ENCODE measurements around the gene EPHA3. TPM values are rescaled to one million over a fixed set of nuclear protein-coding genes. Genes with fewer than 3 reads are reported as not detected.

Gene EPHA3
- total and polyA plus RNA-seq, 9 of the 15 experiments (the other 6 are each of a cell fraction or from before 2014, with no cell fraction given) = not detected

DNA sequence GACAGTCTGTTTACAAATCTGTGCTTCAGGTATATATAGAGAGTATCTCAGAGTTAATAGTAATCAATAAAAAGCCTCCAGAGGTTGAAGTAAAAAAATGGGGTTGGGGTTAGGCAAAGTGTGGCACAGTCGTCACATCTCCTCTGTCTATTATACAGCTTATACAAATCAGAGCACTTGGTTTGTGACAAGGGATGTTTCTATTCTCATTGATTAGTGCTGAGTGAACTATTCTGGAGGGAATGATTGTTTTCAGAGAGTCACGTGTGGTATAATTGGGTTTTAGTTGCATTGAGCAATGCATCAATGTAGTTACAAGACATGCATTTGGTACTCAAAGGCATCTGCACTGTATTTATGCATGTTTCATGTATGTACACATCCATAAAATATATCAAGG is 172.9 kb downstream of the EPHA3 start:
- DNase-seq (ENCODE audit: extremely low read depth in 1 of 4, low spot score in 3 of 4) = no peak
- Histone ChIP-seq H3K9me1 (ENCODE audit: control insufficient read depth, insufficient read depth, low read length) (no peaks in the 10 kb centered on the region), H2AFZ (ENCODE audit: low read depth, low read length) (no peak overlapping the region), H3K36me3 (ENCODE audit: control insufficient read depth, insufficient read depth, low read length) (no peaks in the 10 kb centered on the region), H3K9me3 (replicated peaks; ENCODE audit: control insufficient read depth, insufficient read depth, low read depth, low read length) (no peaks in the 10 kb centered on the region), H3K9ac (ENCODE audit: insufficient read depth in 1 of 2, low read depth in 2 of 2, low read length in 2 of 2) (no peak overlapping the region), H3K4me1 (replicated peaks in 1 of 2; ENCODE audit: control insufficient read depth in 2 of 2, insufficient read depth in 2 of 2, low read length in 2 of 2) (no peaks in the 10 kb centered on the region), H3K4me3 (no peak overlapping the region), H3K79me2 (ENCODE audit: control insufficient read depth, insufficient read depth, low read length) (no peaks in the 10 kb centered on the region), H4K20me1 (replicated peaks; ENCODE audit: control insufficient read depth, insufficient read depth, low read length) (no peaks in the 10 kb centered on the region), H3K4me2 (ENCODE audit: insufficient read depth, low read length) (no peak overlapping the region), H3K27ac (ENCODE audit: extremely low read depth, low read depth, low read length) (no peak overlapping the region), H3K27me3 (ENCODE audit: control insufficient read depth in 2 of 2, insufficient read depth in 2 of 2, low read length in 2 of 2) (no peaks in the 10 kb centered on the region)
- in situ Hi-C loops (cut with MboI) (no loop called here), intact Hi-C loops (cut with micrococcal nuclease) (no loop called here)
- CTCF ChIA-PET (ENCODE audit: low intra/inter-chr PET ratio) = no interaction called here
- no peak for FAIRE-seq
- no TSS peak for BruUV-seq (replicated peaks)
- ATAC-seq = no peak
- WGBS (ENCODE audit: insufficient coverage, low coverage, missing lambda C conversion rate) = no CpG with 5 or more reads among the region's 2 CpGs
- TF ChIP-seq ZNF121 (CRISPR knock-in tag; conservative IDR thresholded peaks at IDR 0.05) = no peak
- TF ChIP-seq, protein P1, sequence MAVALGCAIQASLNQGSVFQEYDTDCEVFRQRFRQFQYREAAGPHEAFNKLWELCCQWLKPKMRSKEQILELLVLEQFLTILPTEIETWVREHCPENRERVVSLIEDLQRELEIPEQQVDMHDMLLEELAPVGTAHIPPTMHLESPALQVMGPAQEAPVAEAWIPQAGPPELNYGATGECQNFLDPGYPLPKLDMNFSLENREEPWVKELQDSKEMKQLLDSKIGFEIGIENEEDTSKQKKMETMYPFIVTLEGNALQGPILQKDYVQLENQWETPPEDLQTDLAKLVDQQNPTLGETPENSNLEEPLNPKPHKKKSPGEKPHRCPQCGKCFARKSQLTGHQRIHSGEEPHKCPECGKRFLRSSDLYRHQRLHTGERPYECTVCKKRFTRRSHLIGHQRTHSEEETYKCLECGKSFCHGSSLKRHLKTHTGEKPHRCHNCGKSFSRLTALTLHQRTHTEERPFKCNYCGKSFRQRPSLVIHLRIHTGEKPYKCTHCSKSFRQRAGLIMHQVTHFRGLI (CRISPR knock-in tag; IDR thresholded peaks at IDR 0.05) = no peak
- no peak for TF ChIP-seq TFAM (CRISPR knock-in tag; conservative IDR thresholded peaks at IDR 0.05)
- TF ChIP-seq, protein P2, sequence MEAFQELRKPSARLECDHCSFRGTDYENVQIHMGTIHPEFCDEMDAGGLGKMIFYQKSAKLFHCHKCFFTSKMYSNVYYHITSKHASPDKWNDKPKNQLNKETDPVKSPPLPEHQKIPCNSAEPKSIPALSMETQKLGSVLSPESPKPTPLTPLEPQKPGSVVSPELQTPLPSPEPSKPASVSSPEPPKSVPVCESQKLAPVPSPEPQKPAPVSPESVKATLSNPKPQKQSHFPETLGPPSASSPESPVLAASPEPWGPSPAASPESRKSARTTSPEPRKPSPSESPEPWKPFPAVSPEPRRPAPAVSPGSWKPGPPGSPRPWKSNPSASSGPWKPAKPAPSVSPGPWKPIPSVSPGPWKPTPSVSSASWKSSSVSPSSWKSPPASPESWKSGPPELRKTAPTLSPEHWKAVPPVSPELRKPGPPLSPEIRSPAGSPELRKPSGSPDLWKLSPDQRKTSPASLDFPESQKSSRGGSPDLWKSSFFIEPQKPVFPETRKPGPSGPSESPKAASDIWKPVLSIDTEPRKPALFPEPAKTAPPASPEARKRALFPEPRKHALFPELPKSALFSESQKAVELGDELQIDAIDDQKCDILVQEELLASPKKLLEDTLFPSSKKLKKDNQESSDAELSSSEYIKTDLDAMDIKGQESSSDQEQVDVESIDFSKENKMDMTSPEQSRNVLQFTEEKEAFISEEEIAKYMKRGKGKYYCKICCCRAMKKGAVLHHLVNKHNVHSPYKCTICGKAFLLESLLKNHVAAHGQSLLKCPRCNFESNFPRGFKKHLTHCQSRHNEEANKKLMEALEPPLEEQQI (IDR thresholded peaks at IDR 0.05) = no peak
- no peak for TF ChIP-seq COPS2 (conservative IDR thresholded peaks at IDR 0.05)
- no peak for TF ChIP-seq NRF1 (conservative IDR thresholded peaks at IDR 0.05 in 1 of 2, IDR thresholded peaks at IDR 0.05 in 1 of 2)
- TF ChIP-seq, protein P3, sequence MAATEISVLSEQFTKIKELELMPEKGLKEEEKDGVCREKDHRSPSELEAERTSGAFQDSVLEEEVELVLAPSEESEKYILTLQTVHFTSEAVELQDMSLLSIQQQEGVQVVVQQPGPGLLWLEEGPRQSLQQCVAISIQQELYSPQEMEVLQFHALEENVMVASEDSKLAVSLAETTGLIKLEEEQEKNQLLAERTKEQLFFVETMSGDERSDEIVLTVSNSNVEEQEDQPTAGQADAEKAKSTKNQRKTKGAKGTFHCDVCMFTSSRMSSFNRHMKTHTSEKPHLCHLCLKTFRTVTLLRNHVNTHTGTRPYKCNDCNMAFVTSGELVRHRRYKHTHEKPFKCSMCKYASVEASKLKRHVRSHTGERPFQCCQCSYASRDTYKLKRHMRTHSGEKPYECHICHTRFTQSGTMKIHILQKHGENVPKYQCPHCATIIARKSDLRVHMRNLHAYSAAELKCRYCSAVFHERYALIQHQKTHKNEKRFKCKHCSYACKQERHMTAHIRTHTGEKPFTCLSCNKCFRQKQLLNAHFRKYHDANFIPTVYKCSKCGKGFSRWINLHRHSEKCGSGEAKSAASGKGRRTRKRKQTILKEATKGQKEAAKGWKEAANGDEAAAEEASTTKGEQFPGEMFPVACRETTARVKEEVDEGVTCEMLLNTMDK (IDR thresholded peaks at IDR 0.05; ENCODE audit: borderline replicate concordance, insufficient read depth, low read depth, low read length, poor library complexity, severe bottlenecking) = no peak
- no peak for TF ChIP-seq SMAD1 (IDR thresholded peaks at IDR 0.05; ENCODE audit: low read depth, low read length, partially characterized antibody)
- TF ChIP-seq HMGN3 (IDR thresholded peaks at IDR 0.05; ENCODE audit: borderline replicate concordance, extremely low read depth, insufficient read length, low read depth, low read length) = no peak
- TF ChIP-seq SMARCB1 (IDR thresholded peaks at IDR 0.05; ENCODE audit: insufficient read length, low read depth) = no peak
- TF ChIP-seq NFIX (CRISPR knock-in tag; IDR thresholded peaks at IDR 0.05; ENCODE audit: low read depth) = no peak
- TF ChIP-seq ZNF3 (CRISPR knock-in tag; IDR thresholded peaks at IDR 0.05) = no peak
- no peak for TF ChIP-seq NCOA1 (IDR thresholded peaks at IDR 0.05; ENCODE audit: low read depth)
- POLR2A ChIA-PET = no interaction called here

Measured in K562 (cell line).